NB4 (cell line): ENCODE results near the gene OSM.

ENCODE experiments used
- CTCF ChIP-seq: IDR thresholded peaks from one replicate; pipeline ENCODE4 v1.5.1; 2012; ENCODE audit warnings: low read depth, low read length
- MAX ChIP-seq: IDR thresholded peaks from 2 replicates; pipeline ENCODE4 v1.6.1; 2011; ENCODE audit warnings: low read depth, low read length
- MYC ChIP-seq: IDR thresholded peaks from 2 replicates; pipeline ENCODE4 v1.6.1; 2011; ENCODE audit warnings: low read depth, low read length

GRCh38 chr22:30238136-30238535 is 28.5 kb downstream of the OSM start:
- TF ChIP-seq CTCF (no peak), MYC (no peak), MAX (no peak)
